Stimulated activated CD4-positive, alpha-beta T cell treated with anti-CD3 and anti-CD28 coated beads, Interleukin-15, amount 100 ng/mL, for 24 hours (primary cell): Measurements from ENCODE around the gene SV2B.

ENCODE experiments used
- DNase-seq: peaks from one replicate; pipeline ENCODE4 v3.0.0-alpha.2; 2020

The SV2B gene

GRCh38 chr15:91196768-91197167, 96.7 kb downstream of the SV2B start:
- no peak for DNase-seq

GRCh38 chr15:91199511-91199910, 99.5 kb downstream of the SV2B start:
- DNase-seq: no peak

GRCh38 chr15:91200101-91200754, 100.2 kb downstream of the SV2B start:
- no peak for DNase-seq

GRCh38 chr15:91202510-91203102, 102.5 kb downstream of the SV2B start:
- no peak for DNase-seq

GRCh38 chr15:91203619-91204203, 103.7 kb downstream of the SV2B start:
- no peak for DNase-seq

GRCh38 chr15:91208371-91208770, 108.3 kb downstream of the SV2B start:
- no peak for DNase-seq

GRCh38 chr15:91209318-91209717, 109.3 kb downstream of the SV2B start:
- no peak for DNase-seq

- no peak for DNase-seq
These were observed 109.7 kb downstream of the SV2B start for GRCh38 chr15:91209726-91210125.

GRCh38 chr15:91214675-91215590, 114.9 kb downstream of the SV2B start:
- DNase-seq: no peak

GRCh38 chr15:91216000-91216399, 115.9 kb downstream of the SV2B start:
- DNase-seq: no peak

- DNase-seq: no peak
These were observed 119.1 kb downstream of the SV2B start for GRCh38 chr15:91219206-91219605.

- no peak for DNase-seq
These were observed 122.0 kb downstream of the SV2B start for GRCh38 chr15:91222052-91222451.

GRCh38 chr15:91223863-91224262, 123.8 kb downstream of the SV2B start:
- DNase-seq: no peak

- DNase-seq: peak; percentile 2
These were observed 124.8 kb downstream of the SV2B start for GRCh38 chr15:91224755-91225380.

GRCh38 chr15:91225741-91226140, 125.7 kb downstream of the SV2B start:
- DNase-seq: no peak

GRCh38 chr15:91227117-91227516, 127.1 kb downstream of the SV2B start:
- DNase-seq: no peak

GRCh38 chr15:91227766-91228165, 127.7 kb downstream of the SV2B start:
- no peak for DNase-seq

- no peak for DNase-seq
These were observed 128.3 kb downstream of the SV2B start for GRCh38 chr15:91228383-91228782.

GRCh38 chr15:91228890-91229289, 128.8 kb downstream of the SV2B start:
- no peak for DNase-seq

- DNase-seq: no peak
These were observed 131.6 kb downstream of the SV2B start for GRCh38 chr15:91231703-91232102.

- DNase-seq: no peak
These were observed 134.7 kb downstream of the SV2B start for GRCh38 chr15:91234759-91235158.

- DNase-seq: no peak
These were observed 135.3 kb downstream of the SV2B start for GRCh38 chr15:91235376-91235775.

GRCh38 chr15:91237445-91237844, 137.4 kb downstream of the SV2B start:
- DNase-seq: no peak
